Testis (tissue), 3 donors: ENCODE data around the gene MFF. TPM values are rescaled to one million over a fixed set of nuclear protein-coding genes. Genes with fewer than 3 reads are reported as not detected.
A peak's percentile ranks its signal among the peaks of the same experiment; 100 is the strongest.

ENCODE experiments used
- DNase-seq: peaks from one replicate; pipeline ENCODE4 v3.0.0-alpha.2; 2019
- H3K27ac ChIP-seq, 2 donors: fragments of 200-600 bp; sonication (generic); one replicate each; pipeline ENCODE4 v1.5.1; 2019
- H3K27me3 ChIP-seq: fragments of 200-600 bp; sonication (generic); one replicate; pipeline ENCODE4 v1.5.1; 2019
- H3K36me3 ChIP-seq: fragments of 200-600 bp; sonication (generic); one replicate; pipeline ENCODE4 v1.5.1; 2017; ENCODE audit warnings: low read depth; ENCODE audit errors: missing control alignments
- H3K4me1 ChIP-seq: fragments of 200-600 bp; sonication (generic); one replicate; pipeline ENCODE4 v1.5.1; 2019
- H3K4me3 ChIP-seq, 2 donors: fragments of 200-600 bp; sonication (generic); one replicate each; pipeline ENCODE4 v1.5.1; 2017 to 2019
- H3K9me3 ChIP-seq: fragments of 200-600 bp; sonication (generic); one replicate; pipeline ENCODE4 v1.5.1; 2017
- CTCF ChIP-seq, 3 experiments: fragments of 450-650 bp in 2 of 3; fragments of 200-600 bp in 1 of 3; sonication (generic) in 1 of 3; IDR thresholded peaks; one replicate each; pipeline ENCODE4 v1.5.1; 2016 to 2019; ENCODE audit warnings: antibody characterized with exemption in 3 of 3, mild to moderate bottlenecking in 2 of 3, moderate library complexity in 1 of 3
- POLR2A ChIP-seq: fragments of 450-650 bp; IDR thresholded peaks from one replicate; pipeline ENCODE4 v1.6.1; 2017; ENCODE audit warnings: antibody characterized with exemption, mild to moderate bottlenecking, moderate library complexity
- WGBS, 2 donors: methylation state at CpG; one replicate each; pipeline ENCODE4 v1.1.5; 2018; 5-methylcytosine and 5-hydroxymethylcytosine counted together
- intact Hi-C: fragments of 100-400 bp; cut with DNase I; formaldehyde crosslinking; loops from one replicate; pipeline ENCODE4 v1.15.1; 2023; ENCODE audit warnings: low total_unique reads
- polyA plus RNA-seq: library from polyadenylated mRNA; stranded (reverse); fragments of 350-450 nt; fragmentation: Illumina TruSeq; extraction: RNeasy Lipid Tissue Mini Kit (QIAGEN cat#74804); gene quantifications from one replicate; pipeline ENCODE4 v1.2.3, GENCODE V29; 2014; ENCODE audit warnings: low read depth, low replicate concordance; ENCODE audit not compliant: insufficient read depth
- total RNA-seq, 2 donors: library from RNA; depleted of rRNA; stranded (reverse); fragments of >200 nt; gene quantifications; one replicate each; pipeline ENCODE4 v1.2.3, GENCODE V29; 2016

The MFF gene
- total and polyA plus RNA-seq, 3 donors from 2014 or later, result 318 to 457 (median 368) TPM

- intact Hi-C loops, result no loop called here
- Histone ChIP-seq H3K27me3 (no peaks in the 10 kb centered on the region), H3K4me3 (peak overlapping the region; percentile 74 to 91), H3K27ac (peak overlapping the region; percentile 92 to 95), H3K36me3 (no peaks in the 10 kb centered on the region), H3K4me1 (no peaks in the 10 kb centered on the region), H3K9me3 (no peaks in the 10 kb centered on the region)
- TF ChIP-seq CTCF (IDR thresholded peaks at IDR 0.05) (no peak), POLR2A (no peak)
- WGBS, 2 donors, result 3 to 14% methylated on average over 5 to 6 of the region's 6 CpGs
- no peak for DNase-seq
Observed at GRCh38 chr2:227324642-227324994, 433 bp upstream of the MFF start.

DNA sequence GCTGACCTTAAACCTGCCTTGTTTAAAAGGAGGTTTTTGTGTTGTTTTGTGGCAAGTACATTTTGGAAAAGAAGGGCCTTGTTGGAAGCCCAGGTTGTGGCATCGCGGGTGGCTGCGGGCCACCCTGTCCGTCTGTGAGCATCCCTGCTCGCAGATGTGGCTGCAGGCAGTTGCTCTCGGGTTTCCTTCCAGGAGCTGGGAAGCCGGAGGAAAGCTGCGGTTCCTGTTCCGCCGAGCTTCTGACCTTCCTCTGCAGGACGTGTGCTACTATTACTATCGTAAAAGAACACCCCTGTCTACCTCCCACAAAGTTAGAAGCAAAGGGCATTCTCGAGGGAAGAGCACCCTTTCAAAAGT, 766 bp downstream of the MFF start:
- TF ChIP-seq POLR2A (no peak), CTCF (IDR thresholded peaks at IDR 0.05) (no peak)
- Histone ChIP-seq H3K4me3 (peak overlapping the region; percentile 74 to 91), H3K27me3 (no peaks in the 10 kb centered on the region), H3K9me3 (no peaks in the 10 kb centered on the region), H3K36me3 (no peaks in the 10 kb centered on the region), H3K27ac (peak overlapping the region; percentile 92 to 95), H3K4me1 (no peaks in the 10 kb centered on the region)
- DNase-seq, result peak; percentile 53
- intact Hi-C loops, result no loop called here
- 1% methylated on average over 13 of the region's 13 CpGs for WGBS, 2 donors

- no peak for TF ChIP-seq POLR2A
- DNase-seq, result no peak
- no peaks in the 10 kb centered on the region for H3K27me3 ChIP-seq
- intact Hi-C loops, result no loop called here
- H3K9me3 ChIP-seq, result no peaks in the 10 kb centered on the region
- H3K4me1 ChIP-seq, result no peaks in the 10 kb centered on the region
- no peak overlapping the region for H3K27ac ChIP-seq
- WGBS, 2 donors, result 56 to 59% methylated on average over 6 of the region's 6 CpGs
- H3K36me3 ChIP-seq, result no peaks in the 10 kb centered on the region
- peak overlapping the region in 1 of 2 donors; percentile 91 for H3K4me3 ChIP-seq
Observed at GRCh38 chr2:227326783-227327182, 1.7 kb downstream of the MFF start.

GRCh38 chr2:227335713-227336112, 10.7 kb downstream of the MFF start:
- H3K4me1 ChIP-seq, result peaks cover 7% of the 10 kb centered on the region
- H3K27me3 ChIP-seq, result no peaks in the 10 kb centered on the region
- no peak overlapping the region for H3K27ac ChIP-seq
- intact Hi-C loops, result no loop called here
- TF ChIP-seq CTCF (IDR thresholded peaks at IDR 0.05), result no peak
- TF ChIP-seq POLR2A, result no peak
- H3K9me3 ChIP-seq, result no peaks in the 10 kb centered on the region
- no peak overlapping the region for H3K4me3 ChIP-seq
- no peaks in the 10 kb centered on the region for H3K36me3 ChIP-seq
- 79 to 82% methylated on average over 1 of the region's 1 CpG for WGBS, 2 donors
- no peak for DNase-seq

GRCh38 chr2:227337442-227337841, 12.4 kb downstream of the MFF start:
- Histone ChIP-seq H3K4me1 (peaks cover 7% of the 10 kb centered on the region), H3K9me3 (no peaks in the 10 kb centered on the region), H3K27ac (no peak overlapping the region), H3K27me3 (no peaks in the 10 kb centered on the region), H3K36me3 (no peaks in the 10 kb centered on the region), H3K4me3 (no peak overlapping the region)
- 98 to 100% methylated on average over 2 of the region's 2 CpGs for WGBS, 2 donors
- DNase-seq, result no peak
- TF ChIP-seq POLR2A, result no peak
- no peak for TF ChIP-seq CTCF (IDR thresholded peaks at IDR 0.05)
- intact Hi-C loops, result no loop called here
